HEK293T (cell line): ENCODE data around the gene KIRREL3.

Source experiments
- CTBP1 ChIP-seq: fragments of 450-650 bp; IDR thresholded peaks from 2 replicates; pipeline ENCODE4 v1.6.1; 2016; ENCODE audit warnings: borderline replicate concordance
- FOXM1 ChIP-seq: fragments of 450-650 bp; IDR thresholded peaks from 2 replicates; pipeline ENCODE4 v1.6.1; 2017; ENCODE audit warnings: mild to moderate bottlenecking, borderline replicate concordance
- SP1 ChIP-seq: fragments of 450-650 bp; IDR thresholded peaks from 2 replicates; pipeline ENCODE4 v1.6.1; 2017

GRCh38 chr11:126978165-126978564, 22.4 kb downstream of the KIRREL3 start:
- TF ChIP-seq SP1 (no peak), FOXM1 (no peak), CTBP1 (no peak)
